Measurements from ENCODE around the gene KIAA1671. TPM values are rescaled to one million over a fixed set of nuclear protein-coding genes. Genes with fewer than 3 reads are reported as not detected.

The KIAA1671 gene
- total RNA-seq, 4 donors from 2014 or later, result 7.6 to 26.1 (median 16.7) TPM

DNA sequence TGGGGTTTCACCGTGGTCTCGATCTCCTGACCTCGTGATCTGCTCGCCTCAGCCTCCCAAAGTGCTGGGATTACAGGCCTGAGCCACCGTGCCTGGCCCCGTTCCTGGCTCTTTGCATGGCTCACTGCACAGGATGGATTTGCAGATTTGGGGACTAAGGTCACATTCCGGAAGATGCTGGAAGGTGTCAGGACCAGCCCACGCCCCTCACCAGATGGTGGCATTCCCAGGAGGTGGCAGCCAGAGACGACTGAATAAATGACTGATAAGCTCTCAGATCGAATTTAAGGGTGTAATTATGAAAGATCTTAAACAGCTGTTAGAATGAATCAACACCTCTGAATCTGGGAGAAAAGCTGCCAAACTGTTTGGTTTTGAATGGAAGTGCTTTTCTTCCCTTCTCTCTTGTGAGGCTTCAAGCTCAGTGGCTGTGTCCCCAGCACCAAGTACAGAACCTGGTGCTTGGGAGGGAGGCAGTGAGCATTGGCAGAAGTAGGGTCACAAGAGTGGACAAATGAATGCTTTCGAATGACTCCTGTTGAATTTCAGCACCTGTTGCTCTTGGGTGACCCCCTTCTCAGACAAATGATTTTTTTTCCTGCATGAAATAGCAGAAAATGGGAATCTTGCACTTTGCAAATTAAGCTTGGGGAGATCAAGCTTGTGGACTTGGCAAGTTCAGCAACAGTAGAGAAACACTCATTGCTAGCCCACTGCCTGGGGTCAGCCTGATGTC is 69.6 kb downstream of the KIAA1671 start:
- no peak for DNase-seq
- no peak for TF ChIP-seq POLR2A (IDR thresholded peaks at IDR 0.05)
- TF ChIP-seq, protein P1, sequence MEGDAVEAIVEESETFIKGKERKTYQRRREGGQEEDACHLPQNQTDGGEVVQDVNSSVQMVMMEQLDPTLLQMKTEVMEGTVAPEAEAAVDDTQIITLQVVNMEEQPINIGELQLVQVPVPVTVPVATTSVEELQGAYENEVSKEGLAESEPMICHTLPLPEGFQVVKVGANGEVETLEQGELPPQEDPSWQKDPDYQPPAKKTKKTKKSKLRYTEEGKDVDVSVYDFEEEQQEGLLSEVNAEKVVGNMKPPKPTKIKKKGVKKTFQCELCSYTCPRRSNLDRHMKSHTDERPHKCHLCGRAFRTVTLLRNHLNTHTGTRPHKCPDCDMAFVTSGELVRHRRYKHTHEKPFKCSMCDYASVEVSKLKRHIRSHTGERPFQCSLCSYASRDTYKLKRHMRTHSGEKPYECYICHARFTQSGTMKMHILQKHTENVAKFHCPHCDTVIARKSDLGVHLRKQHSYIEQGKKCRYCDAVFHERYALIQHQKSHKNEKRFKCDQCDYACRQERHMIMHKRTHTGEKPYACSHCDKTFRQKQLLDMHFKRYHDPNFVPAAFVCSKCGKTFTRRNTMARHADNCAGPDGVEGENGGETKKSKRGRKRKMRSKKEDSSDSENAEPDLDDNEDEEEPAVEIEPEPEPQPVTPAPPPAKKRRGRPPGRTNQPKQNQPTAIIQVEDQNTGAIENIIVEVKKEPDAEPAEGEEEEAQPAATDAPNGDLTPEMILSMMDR (IDR thresholded peaks at IDR 0.05), result no peak
- intact Hi-C loops (cut with DNase I; ENCODE audit: low total_unique reads), result no loop called here
- H3K27me3 ChIP-seq, result no peaks in the 10 kb centered on the region
- H3K36me3 ChIP-seq, result no peaks in the 10 kb centered on the region
- H3K9me3 ChIP-seq, result no peaks in the 10 kb centered on the region
- H3K4me1 ChIP-seq, result no peaks in the 10 kb centered on the region
- H3K4me3 ChIP-seq, result no peak overlapping the region
- no peak overlapping the region for H3K27ac ChIP-seq

DNA sequence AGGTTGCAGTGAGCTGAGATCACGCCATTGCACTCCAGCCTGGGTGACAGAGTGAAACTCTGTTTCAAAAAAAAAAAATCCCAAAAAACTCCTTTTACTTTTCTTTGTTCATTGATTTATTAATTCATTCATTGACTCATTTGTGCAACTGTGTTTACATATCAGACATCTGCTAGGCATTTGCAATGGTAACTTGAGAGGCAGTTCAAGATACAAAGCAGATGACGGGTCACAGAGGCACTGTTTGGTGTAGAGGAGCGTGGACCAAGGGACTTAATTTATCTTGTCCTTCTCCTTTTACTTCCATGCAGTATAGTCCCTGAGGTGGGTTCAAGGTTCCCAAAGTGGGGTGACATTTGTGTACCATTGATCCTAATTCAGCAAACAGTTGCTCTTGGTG is 71.4 kb downstream of the KIAA1671 start:
- H3K36me3 ChIP-seq, result no peaks in the 10 kb centered on the region
- no peaks in the 10 kb centered on the region for H3K4me1 ChIP-seq
- no peak overlapping the region for H3K27ac ChIP-seq
- no peaks in the 10 kb centered on the region for H3K27me3 ChIP-seq
- no peak for DNase-seq
- TF ChIP-seq, protein P1 (IDR thresholded peaks at IDR 0.05), result no peak
- TF ChIP-seq POLR2A (IDR thresholded peaks at IDR 0.05), result no peak
- no peaks in the 10 kb centered on the region for H3K9me3 ChIP-seq
- H3K4me3 ChIP-seq, result no peak overlapping the region
- intact Hi-C loops (cut with DNase I; ENCODE audit: low total_unique reads), result no loop called here

DNA sequence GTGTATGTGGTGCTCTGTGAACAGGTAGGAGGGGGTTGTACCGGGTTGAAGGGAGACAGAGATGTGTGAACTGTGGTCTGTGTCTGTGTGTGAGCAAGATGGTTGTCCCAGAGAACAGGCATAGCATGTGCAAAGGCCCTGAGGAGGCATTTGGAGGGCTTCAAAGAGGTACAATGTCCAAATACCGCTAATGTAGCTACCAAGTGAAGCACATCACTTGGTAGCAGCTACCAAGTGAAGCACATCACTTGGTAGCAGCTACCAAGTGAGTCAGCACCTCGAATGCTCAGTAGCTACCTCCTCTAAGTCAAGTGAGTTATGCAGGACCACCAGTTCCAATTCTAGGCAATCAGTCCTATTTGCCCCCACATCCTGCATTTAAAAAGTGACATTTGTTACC is 72.4 kb downstream of the KIAA1671 start:
- H3K36me3 ChIP-seq, result no peaks in the 10 kb centered on the region
- H3K4me3 ChIP-seq, result no peak overlapping the region
- no peaks in the 10 kb centered on the region for H3K4me1 ChIP-seq
- TF ChIP-seq, protein P1 (IDR thresholded peaks at IDR 0.05), result no peak
- no peak for TF ChIP-seq POLR2A (IDR thresholded peaks at IDR 0.05)
- DNase-seq, result no peak
- no peaks in the 10 kb centered on the region for H3K9me3 ChIP-seq
- intact Hi-C loops (cut with DNase I; ENCODE audit: low total_unique reads), result no loop called here
- H3K27ac ChIP-seq, result no peak overlapping the region
- H3K27me3 ChIP-seq, result no peaks in the 10 kb centered on the region

DNA sequence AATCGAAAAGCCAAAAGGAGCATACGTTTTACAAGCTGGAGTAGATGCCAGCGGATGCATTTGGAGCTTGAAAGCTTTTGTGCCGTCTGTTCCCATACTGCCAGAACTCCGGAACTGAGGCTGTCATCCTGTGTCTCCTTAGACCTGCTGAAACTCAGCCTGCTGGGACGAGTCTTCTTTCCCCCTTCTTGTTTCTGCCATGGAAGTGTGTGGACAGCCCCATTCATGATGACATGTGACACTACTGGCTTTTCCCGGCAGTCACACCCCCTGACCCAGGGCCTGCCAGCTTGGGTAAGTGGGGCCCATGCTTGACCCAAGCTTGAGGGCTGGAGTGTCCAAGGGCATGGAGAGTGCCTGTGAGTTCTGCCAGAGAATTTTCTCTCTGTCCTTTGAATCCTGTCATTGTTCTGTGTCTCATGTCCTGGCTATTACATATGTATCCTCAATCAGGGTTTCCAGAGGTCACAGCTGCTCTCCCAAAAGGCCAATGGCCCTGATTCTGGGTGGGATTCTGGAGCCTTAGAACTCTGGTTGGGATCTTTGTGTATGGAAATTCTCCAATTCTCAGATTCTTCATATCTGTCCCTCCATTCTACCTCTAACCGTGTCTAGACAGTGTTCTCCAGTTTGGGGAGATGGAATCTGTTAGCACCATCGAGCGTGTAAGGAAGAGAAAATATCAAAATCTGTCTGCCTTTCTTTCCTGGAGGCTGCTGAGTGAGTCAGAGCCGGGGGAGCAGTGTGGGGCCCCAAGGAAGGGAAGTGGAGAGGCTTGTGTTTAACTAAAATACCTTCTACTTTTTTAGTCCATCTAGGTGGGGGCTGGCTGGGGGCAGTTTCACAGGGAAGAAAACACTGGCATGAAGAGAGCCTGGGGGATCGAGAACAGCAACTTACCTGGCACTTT is 73.2 kb downstream of the KIAA1671 start:
- Histone ChIP-seq H3K36me3 (no peaks in the 10 kb centered on the region), H3K9me3 (no peaks in the 10 kb centered on the region), H3K4me1 (no peaks in the 10 kb centered on the region), H3K27ac (peak overlapping the region in 1 of 2 donors; percentile 15), H3K4me3 (no peak overlapping the region), H3K27me3 (no peaks in the 10 kb centered on the region)
- TF ChIP-seq POLR2A (IDR thresholded peaks at IDR 0.05), result no peak
- TF ChIP-seq, protein P1 (IDR thresholded peaks at IDR 0.05), result no peak
- intact Hi-C loops (cut with DNase I; ENCODE audit: low total_unique reads), result no loop called here
- DNase-seq, result no peak
